GM12874 (cell line): Measurements from ENCODE around the gene GALNT18.

Source experiments
- TF ChIP-seq, protein P1 (sequence below): IDR thresholded peaks from 2 replicates; pipeline ENCODE4 v1.5.1; 2011; ENCODE audit warnings: low read depth, mild to moderate bottlenecking, control low read depth, low read length, moderate library complexity; ENCODE audit not compliant: insufficient read depth

GALNT18 gene

GRCh38 chr11:11230087-11230486 lies 391.7 kb downstream of the GALNT18 start:
- TF ChIP-seq, protein P1, sequence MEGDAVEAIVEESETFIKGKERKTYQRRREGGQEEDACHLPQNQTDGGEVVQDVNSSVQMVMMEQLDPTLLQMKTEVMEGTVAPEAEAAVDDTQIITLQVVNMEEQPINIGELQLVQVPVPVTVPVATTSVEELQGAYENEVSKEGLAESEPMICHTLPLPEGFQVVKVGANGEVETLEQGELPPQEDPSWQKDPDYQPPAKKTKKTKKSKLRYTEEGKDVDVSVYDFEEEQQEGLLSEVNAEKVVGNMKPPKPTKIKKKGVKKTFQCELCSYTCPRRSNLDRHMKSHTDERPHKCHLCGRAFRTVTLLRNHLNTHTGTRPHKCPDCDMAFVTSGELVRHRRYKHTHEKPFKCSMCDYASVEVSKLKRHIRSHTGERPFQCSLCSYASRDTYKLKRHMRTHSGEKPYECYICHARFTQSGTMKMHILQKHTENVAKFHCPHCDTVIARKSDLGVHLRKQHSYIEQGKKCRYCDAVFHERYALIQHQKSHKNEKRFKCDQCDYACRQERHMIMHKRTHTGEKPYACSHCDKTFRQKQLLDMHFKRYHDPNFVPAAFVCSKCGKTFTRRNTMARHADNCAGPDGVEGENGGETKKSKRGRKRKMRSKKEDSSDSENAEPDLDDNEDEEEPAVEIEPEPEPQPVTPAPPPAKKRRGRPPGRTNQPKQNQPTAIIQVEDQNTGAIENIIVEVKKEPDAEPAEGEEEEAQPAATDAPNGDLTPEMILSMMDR: no peak

DNA sequence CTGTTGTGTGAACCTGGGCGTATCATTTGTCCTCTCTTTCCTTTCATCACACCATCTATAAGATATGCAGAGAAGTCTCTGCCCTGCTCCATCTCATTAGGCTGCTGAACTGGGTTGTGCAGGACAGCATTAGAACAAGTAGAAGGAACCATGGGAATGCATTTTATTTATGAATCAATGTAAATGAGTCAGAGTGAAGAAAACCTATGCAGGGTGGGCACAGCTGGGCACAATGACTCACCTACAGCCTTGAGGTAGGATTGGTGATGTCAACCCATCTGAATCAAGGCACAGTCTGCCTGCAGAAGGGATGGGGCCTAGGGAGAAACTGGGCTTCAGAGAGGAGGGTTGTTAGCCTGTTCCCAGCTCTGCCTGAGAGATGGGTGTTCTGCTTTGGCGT lies 392.2 kb downstream of the GALNT18 start:
- TF ChIP-seq, protein P1: no peak

- TF ChIP-seq, protein P1: no peak
Measured at GRCh38 chr11:11227296-11228085, 394.3 kb downstream of the GALNT18 start.
